GM21737 (cell line): Measurements from ENCODE around the gene KIF1A.
"Not testable (repeated sequence)": the region's sequence is repeated elsewhere in the genome, so short reads cannot be mapped to it uniquely, and the experiment has no call there.

ENCODE experiments used
- ATAC-seq: cut with Tn5 transposase; IDR thresholded peaks from one replicate; pipeline ENCODE4 v1.9.1; 2021; ENCODE audit warnings: mild to moderate bottlenecking, moderate library complexity; ENCODE audit not compliant: unreplicated experiment

The KIF1A gene

DNA sequence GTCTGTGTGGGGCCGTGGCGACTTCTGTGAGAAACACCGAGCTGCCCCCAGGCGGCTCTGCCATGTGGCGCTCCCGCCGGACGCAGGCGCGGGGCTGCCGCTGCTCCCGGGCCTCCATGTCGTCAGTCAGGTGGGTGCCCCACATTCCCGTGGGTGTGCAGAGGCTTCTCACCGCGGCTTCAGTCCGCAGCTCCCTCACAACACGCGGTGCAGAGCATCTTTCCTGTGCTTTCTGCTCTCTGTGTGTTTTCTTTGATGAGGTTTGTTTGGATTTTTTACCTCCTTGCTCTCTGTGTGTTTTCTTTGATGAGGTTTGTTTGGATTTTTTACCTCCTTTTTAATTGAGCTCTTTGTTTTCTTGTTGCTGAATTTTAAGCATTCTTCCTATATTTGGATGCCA, 115.4 kb downstream of the KIF1A start:
- no peak for ATAC-seq

DNA sequence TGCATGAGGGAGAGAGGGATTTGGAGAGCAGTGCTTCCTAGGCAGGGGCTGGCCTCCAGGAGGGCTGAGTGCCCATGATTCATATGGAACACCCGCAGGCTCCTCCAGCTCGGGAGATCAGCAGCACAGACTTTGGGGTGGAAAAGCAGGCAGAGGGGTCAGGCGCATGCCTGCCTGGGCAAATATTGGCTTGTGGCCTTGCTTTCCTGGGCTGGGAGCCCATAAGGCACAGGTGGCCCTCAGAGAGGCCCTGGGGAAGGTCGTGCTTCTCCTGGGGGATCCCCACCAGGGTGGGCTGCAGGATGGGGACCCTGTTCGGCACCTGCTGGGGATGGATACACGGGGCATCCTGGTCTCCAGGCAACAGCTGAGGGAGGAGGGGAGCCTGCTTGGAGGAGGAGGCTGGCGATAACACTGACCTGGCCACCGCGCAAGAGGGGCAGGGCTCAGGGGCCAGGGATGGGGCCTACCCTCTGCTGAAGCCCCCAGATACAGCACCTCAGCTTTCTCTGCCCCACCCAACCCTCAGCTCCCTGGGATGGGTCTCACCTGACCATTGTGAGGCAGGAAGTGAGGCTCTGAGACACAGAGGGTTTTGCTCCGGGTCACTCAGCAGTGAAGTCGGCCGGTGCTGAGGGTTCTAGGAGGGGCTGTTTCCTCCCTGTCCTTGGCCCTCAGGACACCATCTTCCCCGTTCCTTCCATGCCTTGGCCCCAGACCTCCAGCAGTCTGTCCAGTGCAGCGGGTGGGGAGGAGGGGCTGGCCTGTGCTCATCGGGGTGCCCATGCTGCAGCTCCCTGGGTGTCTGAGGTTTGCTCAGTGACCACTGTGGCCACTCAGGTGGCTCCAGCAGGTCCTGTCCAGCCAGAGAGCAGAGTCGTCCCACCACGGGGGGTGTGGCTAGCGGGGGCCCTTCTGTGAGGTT, 116.3 kb downstream of the KIF1A start:
- ATAC-seq: no peak

DNA sequence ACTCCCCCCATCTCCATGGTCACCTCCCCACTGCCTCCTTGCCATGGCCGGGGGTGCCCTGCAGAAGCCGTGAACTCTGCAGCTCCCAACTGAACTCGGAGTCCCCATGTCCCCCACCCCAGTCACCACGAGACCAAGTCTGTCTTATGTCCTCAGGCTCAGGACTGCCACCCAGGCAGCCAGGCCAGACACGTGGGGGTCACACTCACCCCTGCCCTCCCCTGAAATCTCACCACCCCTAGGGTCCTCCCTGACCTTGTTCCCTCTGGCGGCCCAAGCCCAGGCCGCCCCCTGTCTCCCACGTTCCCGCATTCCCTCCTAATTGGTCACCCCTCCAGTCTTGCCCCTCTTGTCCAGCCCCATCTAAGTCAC, 117.4 kb downstream of the KIF1A start:
- ATAC-seq: no peak

DNA sequence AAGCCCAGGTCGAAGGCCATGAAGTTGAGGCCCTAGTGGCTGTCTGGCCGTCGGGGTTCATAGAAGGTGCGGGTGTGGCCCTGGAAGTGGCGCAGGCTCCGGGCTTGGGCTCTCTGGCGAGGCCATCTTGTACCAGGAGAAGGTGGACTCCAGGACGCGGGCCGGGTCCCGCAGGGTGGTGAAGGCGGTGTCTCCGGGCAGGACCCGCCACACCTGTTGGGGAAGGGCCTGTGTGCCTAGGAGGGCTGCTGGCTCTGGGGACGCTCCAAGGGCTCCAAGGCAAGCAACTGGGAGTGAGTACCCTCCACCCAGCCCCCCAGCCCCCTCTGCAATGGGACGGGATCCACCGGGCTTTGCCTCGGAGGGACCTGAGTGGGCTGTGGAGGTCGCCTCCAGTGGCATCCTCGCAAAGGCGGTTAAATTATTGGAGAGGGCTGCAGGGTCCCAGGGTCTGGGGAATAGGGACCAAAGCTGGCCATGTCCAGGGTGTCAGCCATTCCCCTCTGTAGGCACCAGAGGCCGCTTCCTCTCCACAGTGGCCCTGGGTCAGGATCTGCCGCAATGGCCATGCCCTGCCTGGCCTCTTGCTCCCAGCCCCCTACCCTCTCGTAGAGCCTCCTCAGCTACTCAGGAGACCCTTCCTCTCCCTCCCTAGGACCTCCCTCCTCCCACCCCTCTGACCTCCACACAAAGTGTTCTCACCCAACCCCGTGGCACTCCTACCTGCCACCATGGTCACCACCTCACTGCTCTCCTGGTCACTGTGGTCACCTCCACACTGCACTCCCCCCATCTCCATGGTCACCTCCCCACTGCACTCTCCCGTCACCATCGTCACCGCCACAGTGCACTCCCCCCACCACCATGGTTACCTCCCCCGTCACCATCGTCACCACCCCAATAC, 118.0 kb downstream of the KIF1A start:
- ATAC-seq: no peak

DNA sequence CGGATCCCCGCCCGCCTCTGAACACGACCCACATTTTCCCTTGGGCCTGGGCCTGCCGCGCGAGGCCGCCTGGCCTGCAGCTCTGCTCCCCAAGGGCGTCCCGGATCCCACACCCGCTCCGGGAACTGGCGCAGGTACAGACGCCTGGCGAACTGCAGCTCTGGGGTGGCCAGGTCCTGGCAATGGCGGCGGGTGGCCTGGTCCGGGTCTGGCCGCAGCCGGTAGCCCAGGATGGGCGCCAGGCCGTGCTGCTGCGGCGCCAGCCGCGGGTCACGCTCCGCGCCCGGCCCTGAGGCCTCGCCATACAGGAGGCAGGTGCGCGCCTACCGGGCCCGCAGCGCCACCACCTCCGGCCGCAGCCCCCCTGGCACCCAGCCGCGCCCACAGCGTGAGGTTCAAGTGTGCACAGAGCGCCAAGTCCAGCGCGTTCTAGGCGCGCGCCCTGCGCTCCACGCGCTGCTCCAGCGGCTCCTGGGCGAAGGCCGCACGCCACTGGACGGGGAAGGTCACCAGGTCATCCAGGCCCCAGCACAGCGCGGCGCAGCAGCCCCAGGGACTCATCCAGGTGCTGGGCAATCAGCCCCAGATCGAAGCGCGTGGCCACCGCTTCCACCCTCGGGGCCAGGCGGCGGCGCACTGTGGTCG, 118.8 kb downstream of the KIF1A start:
- no peak for ATAC-seq

DNA sequence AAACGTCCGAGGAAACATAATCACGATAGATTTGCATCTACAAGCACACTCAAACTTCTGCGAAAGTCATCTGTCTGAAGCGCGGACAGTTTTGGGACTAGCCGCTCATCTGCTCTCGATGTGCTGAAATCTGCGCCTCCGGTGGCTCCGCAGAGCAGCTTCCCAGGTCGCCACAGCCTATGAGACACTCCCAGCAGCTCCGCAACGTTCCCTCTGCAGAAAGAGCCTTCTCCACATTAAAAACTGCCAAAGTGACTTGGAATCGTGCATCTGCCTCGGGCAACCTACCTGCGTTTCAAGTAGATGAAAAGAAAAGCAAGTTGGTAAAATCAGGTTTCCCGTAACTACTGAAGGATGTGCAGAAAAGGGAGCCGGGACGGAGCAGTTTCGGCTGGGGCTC, 119.4 kb downstream of the KIF1A start:
- ATAC-seq: not testable (repeated sequence)

DNA sequence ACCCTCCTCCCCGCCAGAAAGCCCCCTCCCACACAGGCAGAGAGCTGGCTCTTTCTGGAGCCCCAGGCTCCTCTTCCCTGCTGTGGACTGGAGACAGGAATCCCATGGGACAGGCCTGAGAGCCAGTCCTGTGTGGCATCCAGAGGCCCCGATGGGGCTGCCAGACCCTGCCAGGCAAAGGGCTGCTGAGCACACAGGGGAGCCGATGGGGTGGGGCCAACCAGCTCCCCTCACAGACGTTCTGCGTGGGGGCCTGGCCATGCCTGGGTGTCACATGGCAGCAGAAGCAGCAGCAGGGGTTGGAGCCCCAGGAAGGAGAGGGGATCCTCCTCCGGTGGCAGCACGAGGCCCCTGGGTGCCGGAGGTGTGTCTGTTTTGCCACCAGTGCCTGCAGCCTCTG, 120.2 kb downstream of the KIF1A start:
- ATAC-seq: not testable (repeated sequence)

DNA sequence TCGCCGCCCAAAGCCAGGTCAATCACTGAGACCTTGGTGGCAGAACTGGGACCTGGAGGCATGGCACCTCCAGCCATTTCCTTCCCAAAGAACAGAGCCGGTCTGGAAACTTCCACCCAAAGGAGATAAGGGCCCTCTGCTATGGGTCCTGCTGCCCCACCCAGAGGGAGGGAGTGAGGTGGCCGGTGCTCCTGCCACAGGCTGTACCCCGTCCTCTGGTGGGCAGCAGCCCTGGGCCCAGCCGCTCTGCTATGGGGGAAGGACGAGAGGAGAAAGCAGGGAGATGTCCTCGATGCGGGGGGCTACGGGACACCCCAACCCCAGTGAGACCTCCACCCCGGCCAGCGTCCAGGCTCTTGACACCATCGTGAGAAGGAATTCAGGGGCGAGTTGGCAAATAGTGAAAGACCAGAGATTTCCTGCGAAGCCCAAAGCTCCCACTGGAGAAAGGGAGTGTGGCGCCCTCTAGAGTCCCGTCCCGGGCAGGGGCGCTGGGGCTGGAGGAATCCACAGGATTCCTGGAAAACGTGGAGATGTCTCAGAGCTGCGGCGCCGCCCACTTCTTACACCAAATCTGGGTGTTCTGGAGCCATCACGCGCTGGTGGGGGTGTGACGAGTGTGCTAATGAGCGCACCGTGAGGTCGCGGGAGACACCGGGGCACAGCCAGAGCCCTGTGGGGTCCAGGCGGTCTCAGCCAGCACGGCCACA, 121.0 kb downstream of the KIF1A start:
- ATAC-seq: not testable (repeated sequence)

DNA sequence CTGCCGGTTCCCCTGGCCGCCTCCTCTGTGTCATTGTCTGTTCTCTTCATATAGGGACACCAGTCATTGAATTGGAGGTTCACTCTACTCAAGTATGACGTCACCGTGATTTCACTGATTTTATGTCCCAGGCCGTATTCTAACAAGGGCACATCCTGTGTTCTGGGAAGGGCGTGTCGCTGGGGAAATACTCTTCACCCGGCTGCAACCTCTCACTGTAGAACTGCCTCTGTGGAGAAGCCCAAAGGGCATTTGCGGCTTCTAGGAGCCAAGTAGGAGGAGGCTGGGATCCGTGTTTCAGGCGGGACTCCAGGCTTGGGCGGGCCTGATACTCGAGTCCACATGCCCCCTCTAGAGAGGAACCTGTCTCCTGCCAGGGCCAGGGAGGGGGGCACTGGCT, 123.5 kb downstream of the KIF1A start:
- ATAC-seq: not testable (repeated sequence)

DNA sequence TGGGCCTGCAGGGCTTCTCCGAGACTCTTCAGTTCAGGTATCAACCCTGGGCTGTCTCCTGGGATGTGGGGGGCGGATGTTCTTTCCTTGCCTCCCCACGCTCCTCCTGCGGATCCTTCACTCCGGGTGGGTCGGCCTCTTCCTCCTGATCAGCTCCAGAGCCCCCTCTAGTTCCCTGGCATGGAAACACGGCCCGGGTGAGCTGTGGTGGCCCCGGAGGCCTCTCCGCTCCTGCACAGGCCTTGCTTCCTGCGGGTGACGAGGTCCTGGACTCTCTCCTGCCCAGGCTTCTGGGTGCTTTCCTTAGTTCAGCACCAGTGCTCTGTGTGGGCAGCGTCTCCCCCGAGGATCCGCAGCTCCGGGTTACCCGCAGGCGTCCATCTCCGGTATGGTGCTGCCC, 124.4 kb downstream of the KIF1A start:
- ATAC-seq: not testable (repeated sequence)

DNA sequence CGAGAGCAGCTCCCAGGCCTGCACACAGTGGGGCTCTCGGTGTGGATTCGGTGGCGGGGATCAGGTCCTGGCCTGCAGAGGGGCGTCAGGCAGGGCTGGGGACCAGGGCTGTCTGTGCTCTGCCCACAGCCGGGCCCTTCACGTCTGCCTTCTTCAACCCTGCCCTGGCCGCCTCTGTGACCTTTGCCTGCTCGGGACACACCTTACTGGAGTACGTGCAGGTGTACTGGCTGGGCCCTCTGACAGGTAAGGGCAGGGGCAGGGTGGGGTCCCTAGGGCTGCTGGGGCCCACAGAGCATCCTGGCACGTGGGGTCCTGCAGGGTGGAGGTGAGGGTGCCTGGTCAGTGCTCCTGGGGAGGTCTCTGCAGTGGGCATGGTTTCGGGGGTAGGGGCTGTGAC, 125.7 kb downstream of the KIF1A start:
- ATAC-seq: not testable (repeated sequence)

DNA sequence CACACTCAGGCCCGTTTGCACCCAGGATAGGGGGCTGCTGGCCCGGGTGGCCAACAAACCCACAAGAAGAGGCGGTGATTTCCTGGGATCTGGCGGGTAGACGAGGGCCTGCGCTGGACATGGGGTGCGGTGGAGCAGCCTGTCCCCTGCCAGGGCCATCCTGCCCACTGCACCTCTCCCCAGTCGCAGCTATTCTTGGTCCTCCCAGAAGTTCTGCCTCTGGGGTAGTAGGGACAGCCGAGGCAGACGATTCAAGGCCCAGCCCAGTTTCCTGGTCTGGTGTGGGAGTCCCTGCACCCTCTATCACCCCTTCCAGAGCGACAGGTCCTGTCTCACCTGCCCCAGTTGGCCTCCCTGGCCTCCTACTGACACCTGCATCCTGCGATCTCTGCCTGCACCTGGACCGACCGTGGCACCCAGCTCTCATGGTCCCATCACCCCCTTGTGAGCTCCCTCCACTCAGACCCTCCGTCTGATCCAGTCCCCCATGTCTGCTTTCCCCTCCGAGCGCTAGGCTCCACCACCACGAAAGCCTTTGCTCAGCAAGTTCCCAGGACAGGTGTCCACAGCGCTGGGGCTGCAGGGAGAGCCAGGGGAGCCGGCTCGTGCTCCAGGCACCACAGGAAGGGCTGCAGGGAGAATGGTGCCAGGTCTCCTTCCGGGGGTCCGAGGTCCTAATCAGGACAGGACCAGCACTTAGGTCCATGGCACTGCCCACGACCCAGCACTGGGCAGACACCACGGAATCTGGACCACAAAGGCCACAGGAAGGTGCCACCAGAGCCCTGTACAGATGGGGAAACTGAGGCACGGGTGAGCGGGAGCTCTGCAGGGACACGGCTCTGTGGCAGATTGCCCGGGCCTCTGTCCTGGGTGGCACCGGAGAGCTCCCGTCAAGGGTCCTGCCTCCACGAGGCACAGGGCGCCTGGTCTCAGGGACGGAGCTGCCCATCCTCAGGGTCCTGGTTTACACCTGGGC, 127.1 kb downstream of the KIF1A start:
- ATAC-seq: not testable (repeated sequence)

DNA sequence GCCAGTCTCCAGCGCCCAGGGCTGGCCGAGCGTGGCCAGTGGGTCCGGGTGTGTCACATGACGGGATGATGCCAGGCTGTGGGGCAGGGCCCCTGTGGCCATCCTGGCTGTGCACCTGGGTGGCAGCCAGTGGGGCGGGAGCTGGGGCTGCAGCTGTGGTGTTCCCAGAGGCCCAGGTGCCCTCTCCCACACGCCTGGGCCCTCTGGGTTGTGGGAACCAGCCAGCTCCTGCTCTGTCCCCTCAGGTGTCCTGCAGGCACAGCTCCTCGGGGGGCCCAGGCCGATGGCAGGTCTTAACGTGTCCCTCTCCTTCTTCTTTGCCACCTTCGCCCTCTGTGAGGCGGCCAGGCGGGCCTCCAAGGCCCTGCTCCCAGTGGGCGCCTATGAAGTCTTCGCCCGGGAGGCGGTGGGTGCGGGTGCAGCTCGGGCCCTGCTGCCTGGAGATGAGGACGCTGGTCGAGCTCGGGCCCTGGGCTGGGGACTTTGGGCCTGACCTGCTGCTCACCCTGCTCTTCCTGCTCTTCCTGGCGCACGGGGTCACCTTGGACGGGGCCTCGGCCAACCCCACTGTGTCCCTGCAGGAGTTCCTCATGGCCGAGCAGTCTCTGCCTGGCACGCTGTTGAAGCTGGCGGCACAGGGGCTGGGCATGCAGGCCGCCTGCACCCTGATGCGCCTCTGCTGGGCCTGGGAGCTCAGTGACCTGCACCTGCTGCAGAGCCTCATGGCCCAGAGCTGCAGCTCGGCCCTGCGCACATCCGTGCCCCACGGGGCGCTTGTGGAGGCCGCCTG, 128.2 kb downstream of the KIF1A start, which contains the start of gene AQP12A:
Gene AQP12A (plus strand): TSS at position 236 of the 790 bp plus-strand sequence. CDS start 48 bp downstream, at position 284.
- ATAC-seq: not testable (repeated sequence)

DNA sequence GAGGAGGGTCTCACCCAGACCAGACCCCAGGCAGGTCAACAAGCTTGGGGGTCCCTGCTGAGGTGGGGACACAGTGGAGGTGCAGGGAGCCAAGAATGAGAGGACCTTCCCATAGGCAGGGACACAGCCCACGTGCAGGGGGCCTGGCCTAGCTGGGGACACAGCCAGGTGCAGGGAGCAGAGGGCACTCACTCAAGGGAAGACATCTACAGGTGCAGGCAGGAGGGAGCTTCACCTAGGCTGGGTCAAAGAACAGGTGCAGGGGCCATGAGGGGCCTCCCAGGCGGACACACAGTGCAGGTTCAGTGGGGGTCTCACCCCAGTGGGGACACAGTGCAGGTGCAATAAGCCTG, 129.0 kb downstream of the KIF1A start:
- ATAC-seq: not testable (repeated sequence)

DNA sequence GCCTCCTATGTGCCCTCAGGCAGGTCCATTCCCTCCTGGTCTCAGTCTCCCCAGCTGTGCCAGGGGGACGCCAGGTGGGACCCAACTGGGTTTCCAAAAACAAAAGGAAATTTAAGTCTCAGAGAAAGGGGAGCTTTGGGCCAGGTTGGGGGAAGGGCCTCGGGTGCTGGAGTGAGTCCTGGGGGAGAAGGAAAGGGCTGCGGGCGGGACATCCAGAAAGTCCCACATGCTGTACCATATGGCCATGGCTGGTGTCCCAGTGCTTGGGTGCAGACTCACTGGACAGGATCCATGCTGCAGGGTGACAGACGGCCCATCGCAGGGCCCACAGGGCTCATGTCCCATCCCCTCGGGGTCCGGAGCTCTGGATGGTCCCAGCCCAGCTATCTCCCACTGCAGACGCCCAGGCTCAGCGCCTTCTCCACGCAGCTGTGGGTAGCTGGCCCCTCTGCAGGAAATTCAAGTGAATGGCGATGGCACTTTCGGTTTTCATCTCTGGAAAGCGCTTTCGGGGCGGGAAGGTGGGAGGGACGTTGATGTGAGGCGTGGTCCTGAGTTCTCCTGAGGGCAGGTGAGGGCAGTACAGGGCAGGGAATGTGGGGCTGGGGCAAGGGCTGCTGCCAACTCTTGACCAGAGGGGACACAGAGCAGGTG, 129.5 kb downstream of the KIF1A start:
- not testable (repeated sequence) for ATAC-seq

DNA sequence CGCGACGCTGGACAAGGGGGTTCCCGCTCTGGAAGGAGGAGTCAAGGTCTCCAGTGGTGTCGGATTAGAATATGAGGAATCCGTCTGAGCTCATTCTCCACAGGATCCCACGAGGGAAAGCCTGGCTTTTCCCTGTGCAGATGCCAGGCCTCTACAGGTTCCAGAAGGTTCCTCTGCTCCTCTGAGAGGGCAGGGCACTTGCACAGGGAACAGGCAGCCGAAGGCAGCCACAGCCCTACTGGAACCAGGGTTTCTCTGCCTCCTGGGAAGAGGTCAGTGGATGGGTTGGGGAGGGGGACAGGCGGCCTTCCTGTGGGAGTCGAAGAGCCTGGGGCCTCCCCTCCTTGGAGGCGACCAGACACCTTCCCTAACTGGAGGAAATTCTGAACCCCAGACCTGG, 130.0 kb downstream of the KIF1A start:
- no peak for ATAC-seq

DNA sequence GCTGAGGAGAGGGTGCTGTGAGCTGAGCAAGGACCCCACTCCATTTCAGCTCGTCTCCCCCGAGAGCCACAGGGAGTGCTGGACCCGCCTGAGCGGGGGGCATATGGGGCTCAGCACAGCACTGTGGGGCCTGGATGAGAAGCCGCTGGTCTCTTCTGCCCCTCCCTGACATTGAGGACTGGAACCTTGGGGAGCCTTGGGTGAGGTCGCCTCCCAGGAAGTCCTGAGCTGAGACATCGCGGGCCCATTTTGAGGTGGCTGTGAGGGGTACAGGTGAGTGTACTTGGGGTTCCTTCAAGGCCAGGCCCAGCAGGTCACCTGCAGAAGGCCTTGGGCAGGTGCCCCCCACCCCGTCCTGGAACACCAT, 131.5 kb downstream of the KIF1A start:
- ATAC-seq: no peak
